Activated CD4-positive, alpha-beta T cell treated with anti-CD3 and anti-CD28 coated beads, Interleukin-2, Interleukin-6, amounts not matched to agents 100 ng/mL and 50 ng/mL, durations not matched to agents 16 hours and 8 hours (primary cell): Measurements from ENCODE around the gene CBS.
"Not testable (repeated sequence)": the region's sequence is repeated elsewhere in the genome, so short reads cannot be mapped to it uniquely, and the experiment has no call there.

ENCODE experiments used
- DNase-seq: peaks from one replicate; pipeline ENCODE4 v3.0.0-alpha.2; 2020

The CBS gene

DNA sequence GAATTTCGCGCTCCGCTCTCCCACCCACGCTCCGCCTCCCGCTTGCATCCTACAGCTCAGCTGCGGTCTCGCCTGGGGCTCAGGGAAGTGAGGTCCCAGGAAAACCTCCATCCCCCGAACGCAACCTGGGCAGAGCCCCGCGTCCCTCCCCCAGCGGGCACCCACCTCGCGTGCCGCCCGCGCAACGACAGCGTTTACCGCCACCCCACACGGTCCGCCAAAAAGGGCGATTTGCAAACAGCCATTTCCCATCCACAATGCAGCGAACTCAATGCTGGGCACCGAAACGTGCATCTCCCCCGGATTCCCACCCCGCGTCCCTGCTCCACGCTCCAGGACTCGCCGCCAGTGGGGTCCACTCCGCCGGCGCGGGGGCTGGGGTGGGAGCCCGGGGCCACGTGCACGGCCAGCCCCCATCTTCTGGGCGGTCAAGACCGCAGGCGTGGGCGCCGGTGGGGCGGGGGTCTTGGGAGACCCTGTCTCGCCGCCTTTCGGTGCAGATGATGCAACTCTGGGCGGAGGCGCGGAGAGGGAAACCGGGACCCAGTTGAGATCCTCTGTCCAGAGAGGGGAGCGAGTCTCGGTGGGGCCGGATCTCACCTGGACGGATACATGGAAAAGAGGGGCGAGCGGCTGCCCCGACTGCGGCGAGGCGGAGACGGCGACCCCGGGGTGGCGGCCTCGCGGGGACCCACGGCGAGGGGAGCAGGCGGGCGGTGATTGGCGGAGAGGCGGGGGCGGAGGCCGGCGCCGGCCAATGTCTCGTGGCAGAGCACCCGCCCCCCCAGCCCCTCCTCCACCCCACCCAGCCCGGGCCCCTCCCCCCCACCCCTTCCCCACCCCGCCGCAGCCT, at the start of gene CBS:
CBS (minus strand) TSS at position 666 of the 853 bp plus-strand sequence. CDS start 3,642 bp downstream, outside the sequence.
- DNase-seq = not testable (repeated sequence)

DNA sequence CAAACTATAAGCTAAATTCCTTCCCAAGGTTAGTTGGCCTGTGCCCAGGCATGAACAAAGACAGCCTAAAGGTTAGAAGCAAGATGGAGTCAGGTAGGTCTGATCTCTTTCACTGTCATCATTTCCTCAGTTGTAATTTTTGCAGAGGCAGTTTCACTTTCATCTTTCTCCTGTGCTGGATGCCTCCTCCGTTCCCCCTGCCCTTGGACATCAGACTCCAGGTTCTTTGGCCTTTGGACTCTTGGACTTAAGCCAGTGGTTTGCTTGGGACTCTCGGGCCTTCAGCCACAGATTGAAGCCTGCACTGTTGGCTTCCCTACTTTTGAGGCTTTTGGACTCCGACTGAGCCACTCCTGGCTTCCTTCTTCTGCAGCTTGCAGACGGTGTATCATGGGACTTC, 40.3 kb upstream of the CBS start:
- not testable (repeated sequence) for DNase-seq

DNA sequence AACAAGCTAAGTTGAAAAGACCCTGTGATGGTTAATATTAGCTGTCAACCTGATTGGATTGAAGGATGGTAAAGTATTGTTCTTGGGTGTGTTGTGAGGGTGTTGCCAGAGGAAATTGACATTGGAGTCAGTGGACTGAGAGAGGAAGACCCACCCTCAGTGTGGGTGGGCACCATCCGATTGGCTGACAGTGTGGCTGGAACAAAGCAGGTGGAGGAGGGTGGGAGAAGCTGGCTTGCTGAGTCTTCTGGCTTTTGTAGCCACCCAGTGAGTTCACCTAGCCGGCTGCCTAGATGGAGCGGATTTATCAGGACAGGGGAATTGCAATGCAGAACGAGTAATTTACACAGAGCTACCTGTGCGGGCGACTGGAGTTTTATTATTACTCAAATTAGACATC, 38.8 kb upstream of the CBS start:
- not testable (repeated sequence) for DNase-seq

DNA sequence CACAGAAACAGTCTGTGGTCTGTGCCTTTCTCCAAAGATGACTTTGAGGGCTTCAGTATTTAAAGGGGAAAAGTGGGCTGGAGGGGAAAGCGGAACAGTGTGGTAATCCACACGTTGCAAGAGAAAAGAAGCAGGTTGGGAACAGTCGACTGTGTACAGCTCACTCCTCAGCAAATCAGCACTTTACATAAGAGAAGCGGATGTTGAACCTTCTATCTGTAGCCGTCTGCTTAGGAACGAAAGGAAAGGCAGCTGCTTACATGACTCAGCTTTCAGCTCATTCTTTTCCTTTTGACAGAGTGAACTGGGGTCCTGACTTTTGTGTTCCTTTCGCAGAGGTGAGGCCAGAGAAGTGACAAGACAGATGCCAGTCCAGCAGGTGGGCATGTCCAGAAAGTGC, 33.4 kb upstream of the CBS start:
- DNase-seq = not testable (repeated sequence)

DNA sequence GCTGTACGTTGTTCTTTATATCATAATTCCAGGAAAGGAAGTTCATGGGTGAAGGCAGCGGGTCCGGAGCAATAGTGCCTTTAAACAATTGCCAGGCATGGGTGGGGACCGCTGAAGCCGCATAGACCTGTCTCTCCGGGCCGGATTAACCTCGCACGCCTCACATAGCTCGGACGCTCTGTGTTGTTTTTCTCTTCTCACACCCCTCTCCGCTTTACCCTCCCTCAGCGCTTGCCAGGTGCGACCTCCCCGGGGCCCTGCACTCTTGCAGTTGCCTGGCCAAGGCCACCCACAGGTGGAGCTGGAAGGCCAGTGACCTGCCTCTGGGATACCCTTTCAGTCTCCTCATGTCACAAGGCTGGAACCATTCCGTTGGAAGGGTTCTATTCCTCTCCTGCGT, 32.5 kb upstream of the CBS start:
- not testable (repeated sequence) for DNase-seq

DNA sequence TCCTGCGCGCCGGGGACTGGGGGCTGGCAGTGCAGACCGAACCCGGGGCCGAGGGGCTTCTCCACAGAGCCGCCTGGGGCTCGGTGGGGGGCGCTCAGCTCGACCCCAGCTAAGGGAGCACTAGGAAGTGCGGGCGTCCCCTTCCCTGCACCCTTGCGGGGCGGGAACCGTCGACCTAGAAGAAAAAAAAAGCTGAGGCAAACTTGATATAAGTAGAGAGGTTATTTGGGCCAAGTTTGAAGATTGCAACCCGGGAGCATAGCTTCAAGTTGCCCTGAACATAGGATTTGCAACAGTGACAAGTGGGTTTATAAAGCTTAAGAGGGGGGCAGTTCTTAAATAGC, 32.1 kb upstream of the CBS start:
- DNase-seq = not testable (repeated sequence)

DNA sequence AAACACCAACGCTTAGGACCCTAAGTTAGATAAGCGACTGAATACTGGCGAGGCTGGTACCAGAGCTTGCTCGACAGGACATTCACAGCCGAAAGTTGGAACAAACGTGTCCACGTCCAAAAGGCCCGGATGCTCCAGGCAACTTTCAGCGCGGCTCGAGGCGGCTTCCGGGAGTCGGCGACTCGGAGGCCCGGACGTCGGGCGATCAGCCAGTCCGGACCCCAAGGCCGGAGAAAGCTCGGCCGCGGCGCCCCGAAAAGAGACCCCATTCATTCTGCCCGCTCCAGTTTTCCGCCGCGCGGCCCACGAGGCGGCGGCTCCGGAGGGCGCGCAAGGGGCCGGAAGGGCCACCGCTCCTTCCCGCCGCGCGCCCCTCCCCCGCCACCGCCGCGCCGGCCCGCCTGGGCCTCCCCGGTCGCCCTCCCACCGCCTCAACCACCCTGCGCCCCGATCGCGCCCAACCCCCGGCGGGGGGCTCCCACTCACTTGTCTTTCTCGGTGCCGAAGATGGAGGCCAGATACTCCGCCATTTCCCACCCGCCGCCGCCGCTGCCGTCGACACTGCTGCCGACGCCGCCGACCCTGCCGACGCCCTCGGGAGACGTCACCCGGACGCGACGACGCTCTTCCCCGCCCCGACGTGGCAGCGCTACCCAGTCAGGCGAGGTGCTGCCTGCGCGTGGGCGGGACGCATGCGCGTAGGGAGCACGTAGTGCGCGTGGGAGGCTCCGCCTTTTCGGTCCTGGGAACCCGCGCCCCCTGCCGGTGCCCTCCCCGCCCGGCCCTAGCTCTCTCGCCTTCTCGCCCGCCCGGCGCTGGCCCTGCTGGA, 31.5 kb upstream of the CBS start, which contains the start of gene U2AF1:
U2AF1 (minus strand) TSS at position 606 of the 829 bp plus-strand sequence; CDS start at position 530, 76 bp downstream.
- DNase-seq = peak; percentile 85

DNA sequence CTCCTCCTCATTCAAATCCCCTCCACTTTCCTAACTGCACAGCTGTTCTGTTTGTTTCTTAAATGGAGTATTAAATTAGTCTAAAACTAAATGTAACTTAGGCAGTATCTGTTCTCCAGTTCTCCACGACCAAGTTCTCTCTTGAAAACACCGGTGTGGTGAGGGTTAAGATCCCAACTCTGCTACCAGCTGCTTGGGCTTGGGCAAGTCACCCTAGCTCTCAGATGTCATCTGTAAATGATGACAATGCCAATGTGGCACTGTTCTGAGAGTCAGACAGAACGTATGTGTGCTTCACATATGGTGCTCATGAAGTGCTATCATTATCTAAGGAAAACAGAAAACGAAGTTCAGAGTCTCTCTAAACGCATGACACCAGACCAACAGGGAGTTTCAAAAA, 29.0 kb upstream of the CBS start:
- not testable (repeated sequence) for DNase-seq

DNA sequence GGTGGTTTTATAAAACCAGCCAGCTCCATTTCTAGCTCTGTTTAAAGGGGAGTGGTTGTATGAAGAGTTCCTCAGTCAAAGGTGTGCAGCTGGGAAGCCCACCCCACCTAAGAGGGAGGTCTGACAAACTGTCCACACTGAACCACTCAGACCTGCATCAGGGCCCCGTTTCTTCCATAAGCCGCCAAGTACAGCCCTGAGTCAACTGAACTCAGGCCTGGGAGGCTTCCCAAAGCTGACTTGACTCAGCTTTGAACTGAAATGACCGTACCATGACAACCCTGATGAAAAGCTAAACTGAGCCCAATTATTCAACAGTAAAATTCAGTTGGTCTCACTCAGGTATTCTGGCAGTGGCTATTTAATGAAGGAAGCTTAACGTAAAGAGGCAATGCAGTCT, 26.6 kb upstream of the CBS start:
- DNase-seq = not testable (repeated sequence)

DNA sequence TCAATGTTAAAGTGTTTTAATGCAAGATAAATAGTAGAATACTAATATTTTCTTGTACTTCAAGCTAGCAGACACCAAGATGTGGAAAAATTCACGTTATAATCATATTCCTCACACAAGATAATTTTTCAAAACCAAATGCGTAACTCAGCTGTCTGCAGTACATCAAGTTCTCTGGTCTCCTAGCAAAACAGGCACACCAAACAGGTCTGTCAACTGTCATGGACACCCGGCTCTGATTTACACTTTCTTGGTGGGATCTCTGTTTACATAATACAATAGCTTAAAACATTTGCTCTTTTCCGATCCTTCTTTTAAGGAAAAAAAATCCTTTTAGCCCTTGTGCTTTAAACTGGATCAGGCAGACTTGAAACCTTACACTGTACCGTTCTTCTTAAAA, 26.0 kb upstream of the CBS start:
- DNase-seq = not testable (repeated sequence)

DNA sequence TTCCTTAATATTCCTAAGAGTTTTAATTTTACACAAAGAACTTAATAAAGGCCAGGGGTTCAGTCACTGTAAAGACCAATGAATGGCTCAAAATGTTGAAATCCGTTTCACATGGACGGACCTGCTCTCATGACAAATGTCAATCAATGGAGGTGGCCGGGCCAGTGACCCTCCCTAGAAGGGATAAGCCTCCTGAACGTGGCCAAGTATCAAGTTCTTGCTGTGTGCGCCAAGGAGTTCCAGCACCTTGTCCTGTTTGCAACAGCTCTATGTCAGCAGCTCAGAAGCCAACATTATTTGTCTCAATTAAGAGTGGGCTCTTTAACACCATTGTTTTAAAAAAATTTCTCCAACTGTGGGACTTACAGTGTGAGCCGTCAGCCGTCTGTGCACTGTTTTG, 25.4 kb upstream of the CBS start:
- DNase-seq = not testable (repeated sequence)

DNA sequence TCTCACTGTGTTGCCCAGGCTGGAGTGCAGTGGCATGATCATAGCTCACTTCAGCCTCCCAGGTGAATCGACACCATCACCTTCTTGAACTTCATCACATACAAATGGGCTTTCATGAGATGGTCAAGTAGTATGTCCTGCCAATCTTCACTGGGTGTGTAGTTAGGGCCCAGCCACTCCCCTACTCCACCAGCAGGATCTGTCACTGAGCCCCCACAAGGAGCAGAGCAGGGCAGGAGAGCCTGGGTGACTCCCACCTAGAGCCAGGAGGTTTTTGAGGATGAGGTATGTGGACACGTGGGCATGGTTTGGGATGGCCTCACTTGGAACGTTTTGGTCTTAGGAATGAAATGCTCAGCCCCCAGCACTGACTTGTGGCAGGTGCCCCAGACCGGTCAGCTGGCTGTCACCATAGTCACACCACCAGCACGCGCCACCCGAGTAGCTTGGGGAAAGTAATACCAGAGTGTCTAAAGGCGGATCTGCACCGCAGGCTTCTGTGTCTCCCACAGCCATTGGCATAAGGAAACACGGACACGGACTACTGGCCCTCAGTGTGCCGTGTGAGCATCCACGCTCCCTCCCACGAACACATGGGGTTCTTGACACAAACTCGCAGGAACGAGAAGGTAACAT, 16.5 kb upstream of the CBS start:
- not testable (repeated sequence) for DNase-seq

DNA sequence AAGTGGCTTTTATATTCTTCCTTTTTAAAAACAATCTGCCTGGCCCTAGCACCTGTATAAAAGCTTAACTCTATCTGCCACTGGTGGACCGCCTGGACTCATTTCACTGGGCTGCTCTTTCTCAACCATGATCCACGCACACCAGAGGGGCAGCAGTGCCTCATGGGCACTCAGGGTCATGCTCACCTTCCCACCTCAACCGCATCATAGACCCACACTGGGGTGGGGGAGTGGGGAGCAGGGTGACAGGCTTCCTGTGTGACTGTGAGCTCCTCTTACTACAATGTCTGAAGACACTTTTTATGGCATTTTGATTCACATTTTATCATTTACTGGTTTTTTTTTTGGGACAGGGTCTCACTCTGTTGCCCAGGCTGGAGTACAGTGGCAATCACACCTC, 15.3 kb upstream of the CBS start:
- not testable (repeated sequence) for DNase-seq

DNA sequence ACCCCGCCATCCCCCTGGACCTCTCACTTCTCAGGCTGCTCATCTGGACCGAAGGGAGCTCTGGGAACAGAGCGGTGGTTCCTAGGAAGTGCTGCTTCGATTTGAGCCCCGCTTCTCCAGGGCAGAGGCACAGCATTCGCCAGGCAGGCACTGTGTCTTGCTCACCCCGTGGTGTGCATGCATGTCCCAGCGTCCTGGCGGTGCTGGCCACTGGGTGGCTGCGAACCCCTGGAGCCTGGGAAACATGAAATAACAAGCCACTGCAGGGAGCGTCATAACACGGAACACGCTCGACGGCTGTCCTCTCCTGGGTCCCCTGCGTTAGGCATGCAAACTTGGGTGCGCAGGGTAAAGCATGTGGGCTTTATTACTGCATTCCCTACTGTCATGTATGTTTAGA, 13.8 kb upstream of the CBS start:
- not testable (repeated sequence) for DNase-seq

DNA sequence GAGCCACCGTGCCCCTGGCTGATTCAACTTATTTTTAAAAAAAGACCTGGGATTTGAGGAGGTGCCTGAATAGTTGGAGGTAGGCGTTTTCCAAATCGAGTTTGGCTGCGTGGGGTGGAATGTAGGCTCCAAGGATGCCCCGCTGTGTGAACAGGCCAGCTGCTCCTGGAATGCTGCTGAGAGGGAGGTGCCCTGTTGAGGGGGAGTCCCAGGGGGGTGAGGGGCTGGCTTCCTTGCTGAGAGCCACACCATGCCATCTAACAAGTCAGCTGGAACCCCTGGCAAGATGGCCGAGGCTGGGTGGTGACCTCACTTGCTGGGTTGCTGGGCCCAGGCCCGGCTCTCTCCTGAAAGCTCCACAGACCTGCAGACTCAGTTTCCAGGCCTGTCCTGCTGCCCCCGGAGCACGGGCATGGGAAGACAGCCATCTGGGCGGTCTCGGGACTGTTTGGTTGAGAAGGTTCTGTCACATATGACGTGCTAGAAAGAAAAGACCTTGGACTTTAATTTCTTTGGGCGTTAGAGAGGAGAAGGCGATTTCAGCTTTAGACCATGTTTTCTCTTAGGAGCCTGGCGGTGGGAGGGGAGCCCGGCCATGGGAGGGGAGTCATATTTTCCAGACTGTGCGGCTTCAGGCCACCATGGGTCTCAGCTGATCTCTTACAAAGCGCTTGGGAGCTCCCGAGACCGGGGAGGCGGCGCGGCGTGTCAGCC, 7.1 kb upstream of the CBS start:
- not testable (repeated sequence) for DNase-seq

DNA sequence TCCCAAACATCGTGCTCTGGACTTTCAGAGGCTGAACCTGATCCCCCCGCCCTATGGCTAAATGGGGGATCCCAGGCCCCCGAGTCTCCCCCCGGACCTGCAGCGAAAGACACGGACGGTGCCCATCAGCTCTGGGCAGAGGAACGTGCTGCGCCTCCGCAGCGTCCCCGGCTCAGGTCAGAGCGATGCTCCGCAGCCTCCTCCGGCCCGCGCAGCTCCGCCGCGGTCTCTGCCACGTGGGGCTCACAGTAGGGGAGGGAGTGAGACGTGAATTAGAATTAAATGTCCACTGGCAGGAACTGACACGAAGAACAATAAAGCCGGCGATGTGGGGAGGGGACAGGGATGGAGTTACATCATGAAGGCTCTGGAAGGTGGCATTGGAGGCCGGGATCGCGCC, 1.0 kb upstream of the CBS start:
- not testable (repeated sequence) for DNase-seq

DNA sequence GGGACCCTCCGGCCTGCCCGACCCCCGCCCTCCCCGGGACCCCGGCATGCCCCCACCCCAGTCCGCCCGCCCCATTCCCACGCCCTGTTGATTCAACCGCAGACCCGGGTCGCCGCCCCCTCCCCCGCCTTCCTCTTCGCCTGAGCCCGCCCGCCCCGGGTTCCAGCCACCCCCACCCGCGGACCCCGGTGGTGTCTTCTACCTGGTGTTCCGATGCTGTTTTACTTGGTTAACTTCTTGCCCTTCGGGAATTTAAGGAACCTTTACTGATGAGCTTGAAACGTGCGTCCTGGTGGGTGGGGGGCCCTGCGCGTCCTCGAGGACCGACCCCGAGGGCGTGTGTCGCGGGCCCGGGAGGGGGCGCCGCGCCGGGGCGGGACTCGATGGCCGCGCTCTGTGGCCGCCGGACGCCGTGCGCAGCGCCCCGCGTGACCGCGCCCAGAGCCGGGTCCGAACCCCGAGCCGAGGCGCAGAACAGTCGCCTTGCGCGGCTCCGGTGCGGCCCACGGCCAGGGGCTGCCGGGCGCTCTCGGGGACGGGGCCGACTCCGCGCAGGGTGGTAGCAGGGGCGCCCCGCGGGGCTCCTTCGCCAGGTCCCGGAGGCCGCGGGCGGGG, 495 bp upstream of the CBS start:
- not testable (repeated sequence) for DNase-seq

DNA sequence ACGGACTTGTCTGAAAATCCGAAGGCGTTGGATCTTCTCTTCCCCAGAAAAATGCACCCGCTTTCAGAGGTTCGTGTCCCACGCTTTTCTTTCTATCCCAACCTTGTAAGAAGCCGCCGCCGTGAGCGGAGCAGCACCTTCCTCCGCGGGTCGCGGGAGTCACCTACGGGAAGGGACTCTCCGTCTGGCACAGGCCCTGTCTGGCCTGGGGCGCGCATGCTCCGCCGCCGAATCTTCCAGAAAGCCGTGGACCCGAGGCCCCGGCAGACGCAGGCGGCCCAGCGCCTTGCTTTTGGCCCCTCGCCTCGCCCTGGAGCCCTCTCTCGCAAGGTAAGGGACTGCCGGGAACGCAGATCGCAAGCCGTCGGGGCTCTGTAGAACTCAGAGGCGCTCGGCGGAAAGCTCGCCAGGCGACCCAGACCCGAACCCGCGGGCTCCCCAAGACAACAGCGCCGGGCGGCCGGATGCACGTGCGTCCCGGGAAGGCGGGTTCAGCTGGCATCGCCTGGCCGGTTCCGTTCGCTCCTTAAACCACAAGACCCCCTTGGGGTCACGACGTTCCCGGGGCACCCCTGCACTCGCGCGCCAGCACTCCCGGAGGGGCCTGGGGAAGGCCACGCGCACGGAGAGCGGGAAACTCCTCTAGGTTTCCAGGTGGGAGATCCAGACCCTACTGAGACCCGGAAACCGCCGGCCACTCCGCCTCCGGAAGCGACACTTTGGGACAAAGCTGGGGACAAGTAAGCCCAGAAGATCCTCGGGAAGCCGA, 1.1 kb downstream of the CBS start:
- DNase-seq = not testable (repeated sequence)

DNA sequence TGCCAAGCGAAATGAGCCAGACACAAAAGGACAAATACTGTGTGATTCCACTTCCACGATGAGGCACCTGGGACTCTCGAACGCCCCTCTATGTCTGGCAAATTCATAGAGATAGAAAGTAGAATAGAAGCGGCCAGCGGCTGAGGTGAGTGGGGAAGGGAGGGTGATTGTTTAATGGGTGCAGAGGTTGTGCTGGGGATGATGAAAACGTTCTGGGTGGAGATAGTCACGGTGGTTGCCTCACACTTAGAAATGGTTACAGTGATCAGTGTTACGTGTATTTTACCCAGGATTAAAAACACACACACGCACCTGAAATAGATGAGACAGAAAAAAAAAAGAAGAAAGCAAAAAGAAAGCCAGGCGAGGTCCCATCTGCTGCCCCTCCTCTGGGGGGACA, 2.9 kb downstream of the CBS start:
- not testable (repeated sequence) for DNase-seq

DNA sequence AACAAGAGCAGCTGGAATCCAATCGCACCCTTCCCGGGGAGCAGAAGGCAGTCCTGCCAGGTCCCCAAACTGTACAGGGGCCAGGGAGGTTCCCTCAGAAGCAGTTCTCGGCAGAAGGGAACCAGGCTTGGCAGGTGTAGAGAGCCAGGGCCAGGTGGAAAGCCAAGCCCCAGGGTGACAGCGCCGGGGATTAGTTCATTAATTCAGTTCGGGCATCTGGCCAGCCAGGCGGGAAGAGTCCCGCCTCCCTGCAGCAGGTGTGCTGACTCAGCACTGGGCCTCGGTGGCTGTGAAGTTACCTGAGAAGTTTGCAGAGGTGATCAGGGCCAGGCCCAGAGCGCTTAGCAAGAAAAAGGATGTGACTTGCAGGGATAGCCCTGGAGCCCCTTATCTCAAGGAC, 6.0 kb downstream of the CBS start:
- not testable (repeated sequence) for DNase-seq

DNA sequence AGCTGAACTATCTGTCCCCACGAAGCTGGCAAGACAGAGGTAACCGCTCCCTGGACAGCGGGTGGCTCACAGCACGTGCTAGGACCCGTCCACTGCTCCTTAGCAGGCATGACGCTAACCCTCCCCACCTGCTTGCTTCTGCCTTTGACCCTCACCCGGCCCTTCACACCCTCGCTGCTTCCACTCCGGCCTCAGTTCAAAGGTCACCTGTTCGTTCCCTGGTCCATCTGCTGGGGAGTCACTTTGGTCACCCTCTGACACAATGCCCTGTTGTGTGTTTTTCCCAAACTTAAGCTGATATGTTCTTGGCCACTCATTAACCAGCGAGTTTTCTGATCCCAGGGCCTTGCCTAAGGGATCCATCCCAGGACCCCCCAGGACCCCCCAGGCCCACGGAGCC, 7.6 kb downstream of the CBS start:
- DNase-seq = not testable (repeated sequence)
